PC-9 (cell line): ENCODE data around the gene DDX41.

Experiments
- EZH2 ChIP-seq: fragments of 200-600 bp; sonication (generic); IDR thresholded peaks from 2 replicates; pipeline ENCODE4 v1.8.0; 2017; ENCODE audit warnings: antibody characterized with exemption, low read depth
- TF ChIP-seq, protein P1 (sequence below): fragments of 200-600 bp; sonication (generic); conservative IDR thresholded peaks from 2 replicates; pipeline ENCODE4 v1.6.1; 2017; ENCODE audit warnings: mixed run types, antibody characterized with exemption, mild to moderate bottlenecking, moderate library complexity

DNA sequence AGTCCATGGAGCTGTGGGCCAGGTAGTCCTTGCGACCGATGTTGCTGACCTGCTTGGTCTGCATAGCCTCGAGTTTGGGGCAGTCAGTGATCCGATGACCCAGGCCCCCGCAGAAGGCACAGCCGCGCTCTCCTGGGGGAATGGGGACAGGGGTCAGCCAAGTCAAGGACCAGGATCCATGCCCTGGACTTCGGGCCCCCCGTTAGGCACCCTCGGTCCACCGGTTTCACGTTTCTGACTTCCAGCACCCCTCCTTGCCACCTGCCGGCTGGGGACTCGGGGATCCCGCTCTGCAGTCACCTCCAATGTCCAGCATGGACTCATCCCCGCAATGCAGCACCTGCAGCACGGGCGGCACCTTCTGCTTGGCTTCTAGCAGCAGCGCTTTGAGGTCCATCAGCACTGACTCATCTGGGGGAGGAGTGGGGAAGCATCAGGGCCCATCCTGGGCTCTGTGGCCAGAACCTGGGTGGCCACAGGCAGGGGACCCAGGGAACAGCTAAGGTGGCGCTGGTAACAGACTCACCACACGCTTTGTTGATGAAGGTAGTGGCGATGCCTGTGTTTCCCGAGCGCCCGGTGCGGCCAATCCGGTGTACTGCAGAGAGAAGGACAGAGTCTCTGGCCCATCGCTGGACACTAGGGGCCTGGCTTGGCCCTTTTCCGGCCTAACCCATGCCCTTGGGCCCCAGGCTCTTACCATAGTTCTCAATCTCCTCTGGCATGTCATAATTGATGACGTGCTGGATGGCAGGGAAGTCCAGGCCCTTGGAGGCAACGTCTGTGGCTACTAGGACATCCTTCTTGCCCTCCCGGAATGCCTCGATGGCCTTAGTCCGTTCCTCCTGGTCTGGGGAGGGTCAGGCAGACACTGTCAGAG lies 4.7 kb downstream of the DDX41 start:
- TF ChIP-seq, protein P1, sequence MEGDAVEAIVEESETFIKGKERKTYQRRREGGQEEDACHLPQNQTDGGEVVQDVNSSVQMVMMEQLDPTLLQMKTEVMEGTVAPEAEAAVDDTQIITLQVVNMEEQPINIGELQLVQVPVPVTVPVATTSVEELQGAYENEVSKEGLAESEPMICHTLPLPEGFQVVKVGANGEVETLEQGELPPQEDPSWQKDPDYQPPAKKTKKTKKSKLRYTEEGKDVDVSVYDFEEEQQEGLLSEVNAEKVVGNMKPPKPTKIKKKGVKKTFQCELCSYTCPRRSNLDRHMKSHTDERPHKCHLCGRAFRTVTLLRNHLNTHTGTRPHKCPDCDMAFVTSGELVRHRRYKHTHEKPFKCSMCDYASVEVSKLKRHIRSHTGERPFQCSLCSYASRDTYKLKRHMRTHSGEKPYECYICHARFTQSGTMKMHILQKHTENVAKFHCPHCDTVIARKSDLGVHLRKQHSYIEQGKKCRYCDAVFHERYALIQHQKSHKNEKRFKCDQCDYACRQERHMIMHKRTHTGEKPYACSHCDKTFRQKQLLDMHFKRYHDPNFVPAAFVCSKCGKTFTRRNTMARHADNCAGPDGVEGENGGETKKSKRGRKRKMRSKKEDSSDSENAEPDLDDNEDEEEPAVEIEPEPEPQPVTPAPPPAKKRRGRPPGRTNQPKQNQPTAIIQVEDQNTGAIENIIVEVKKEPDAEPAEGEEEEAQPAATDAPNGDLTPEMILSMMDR, result no peak
- TF ChIP-seq EZH2, result no peak
